Epithelial cell of esophagus (primary cell): ENCODE results near the gene VEGFC.
A peak's percentile ranks its signal among the peaks of the same experiment; 100 is the strongest.

Experiments
- DNase-seq: peaks from one replicate; pipeline ENCODE4 v3.0.0; 2010; ENCODE audit warnings: low read depth
- H3K4me3 ChIP-seq: 2 replicates; pipeline ENCODE4 v1.5.1; 2011; ENCODE audit warnings: mild to moderate bottlenecking, low read length, control low read depth
- TF ChIP-seq, protein P1 (sequence below): IDR thresholded peaks from 2 replicates; pipeline ENCODE4 v1.5.1; 2011; ENCODE audit warnings: low read depth, mild to moderate bottlenecking, low read length, control low read depth, inconsistent platforms; ENCODE audit not compliant: insufficient read depth; ENCODE audit errors: missing control alignments

VEGFC gene

GRCh38 chr4:176817204-176817603, 24.5 kb upstream of the VEGFC start:
- no peak for DNase-seq
- TF ChIP-seq, protein P1, sequence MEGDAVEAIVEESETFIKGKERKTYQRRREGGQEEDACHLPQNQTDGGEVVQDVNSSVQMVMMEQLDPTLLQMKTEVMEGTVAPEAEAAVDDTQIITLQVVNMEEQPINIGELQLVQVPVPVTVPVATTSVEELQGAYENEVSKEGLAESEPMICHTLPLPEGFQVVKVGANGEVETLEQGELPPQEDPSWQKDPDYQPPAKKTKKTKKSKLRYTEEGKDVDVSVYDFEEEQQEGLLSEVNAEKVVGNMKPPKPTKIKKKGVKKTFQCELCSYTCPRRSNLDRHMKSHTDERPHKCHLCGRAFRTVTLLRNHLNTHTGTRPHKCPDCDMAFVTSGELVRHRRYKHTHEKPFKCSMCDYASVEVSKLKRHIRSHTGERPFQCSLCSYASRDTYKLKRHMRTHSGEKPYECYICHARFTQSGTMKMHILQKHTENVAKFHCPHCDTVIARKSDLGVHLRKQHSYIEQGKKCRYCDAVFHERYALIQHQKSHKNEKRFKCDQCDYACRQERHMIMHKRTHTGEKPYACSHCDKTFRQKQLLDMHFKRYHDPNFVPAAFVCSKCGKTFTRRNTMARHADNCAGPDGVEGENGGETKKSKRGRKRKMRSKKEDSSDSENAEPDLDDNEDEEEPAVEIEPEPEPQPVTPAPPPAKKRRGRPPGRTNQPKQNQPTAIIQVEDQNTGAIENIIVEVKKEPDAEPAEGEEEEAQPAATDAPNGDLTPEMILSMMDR, result no peak
- H3K4me3 ChIP-seq, result no peak overlapping the region

- TF ChIP-seq, protein P1, result no peak
- DNase-seq, result no peak
These were observed 22.0 kb upstream of the VEGFC start for GRCh38 chr4:176814770-176815169.

GRCh38 chr4:176810481-176811249, 17.9 kb upstream of the VEGFC start:
- TF ChIP-seq, protein P1, result no peak
- no peak overlapping the region for H3K4me3 ChIP-seq
- no peak for DNase-seq

More at GRCh38 chr4:176814770-176815169, 22.0 kb upstream of the VEGFC start:
- H3K4me3 ChIP-seq, result no peak overlapping the region

GRCh38 chr4:176806778-176807375, 14.2 kb upstream of the VEGFC start:
- H3K4me3 ChIP-seq, result no peak overlapping the region
- DNase-seq, result no peak
- TF ChIP-seq, protein P1, result no peak

DNA sequence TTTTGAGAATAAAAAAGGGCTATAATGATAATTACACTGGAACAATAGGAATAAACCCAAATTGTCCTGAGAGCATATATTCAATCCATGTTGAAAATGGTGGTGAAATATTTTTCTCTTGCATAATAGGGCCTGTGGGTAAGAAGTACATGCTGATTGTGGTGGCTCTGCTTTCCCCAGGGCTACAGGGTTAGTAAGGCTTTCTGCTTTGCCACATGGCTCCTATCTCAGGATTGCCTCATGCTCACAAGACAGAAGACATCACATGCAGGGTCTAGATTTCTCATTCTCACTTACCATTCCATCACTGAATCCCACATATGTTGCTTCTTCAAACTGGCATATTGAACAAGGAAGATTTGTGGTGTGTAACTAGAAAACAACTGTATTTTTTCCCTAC, 12.4 kb upstream of the VEGFC start:
- H3K4me3 ChIP-seq, result no peak overlapping the region
- peak; percentile 60 for DNase-seq
- TF ChIP-seq, protein P1, result no peak

GRCh38 chr4:176800891-176801534, 8.3 kb upstream of the VEGFC start:
- TF ChIP-seq, protein P1, result no peak
- no peak overlapping the region for H3K4me3 ChIP-seq
- no peak for DNase-seq
